HepG2 (cell line): Measurements from ENCODE around the gene PLOD3. TPM values are rescaled to one million over a fixed set of nuclear protein-coding genes. Genes with fewer than 3 reads are reported as not detected.

Experiments
- ATM ChIP-seq: fragments of 450-650 bp; IDR thresholded peaks from 2 replicates; pipeline ENCODE4 v1.7.1; 2017; ENCODE audit warnings: mild to moderate bottlenecking, borderline replicate concordance
- BHLHE40 ChIP-seq: IDR thresholded peaks from 2 replicates; pipeline ENCODE4 v1.6.1; 2011; ENCODE audit warnings: low read length, improper control_type of control experiment
- CREBL2 ChIP-seq: sonication (generic); formaldehyde crosslinking; IDR thresholded peaks from 2 replicates; pipeline ENCODE4 v1.8.1; 2023; ENCODE audit warnings: missing genetic modification reagents, mild to moderate bottlenecking, borderline replicate concordance
- ELF4 ChIP-seq: sonication (generic); formaldehyde crosslinking; IDR thresholded peaks from 2 replicates; pipeline ENCODE4 v1.5.0; 2020; ENCODE audit warnings: missing genetic modification reagents, mild to moderate bottlenecking, moderate library complexity, borderline replicate concordance
- HMGA1 ChIP-seq: sonication (generic); formaldehyde crosslinking; conservative IDR thresholded peaks from 2 replicates; pipeline ENCODE4 v1.4.0; 2020; ENCODE audit warnings: missing genetic modification reagents
- HOXA9 ChIP-seq: sonication (generic); formaldehyde crosslinking; IDR thresholded peaks from 2 replicates; pipeline ENCODE4 v1.8.1; 2022; ENCODE audit warnings: missing genetic modification reagents, mild to moderate bottlenecking, moderate library complexity, borderline replicate concordance
- IRX3 ChIP-seq: sonication (generic); formaldehyde crosslinking; IDR thresholded peaks from 2 replicates; pipeline ENCODE4 v1.8.1; 2023; ENCODE audit warnings: mild to moderate bottlenecking, low read depth, missing genetic modification reagents, borderline replicate concordance
- JDP2 ChIP-seq: sonication (generic); formaldehyde crosslinking; IDR thresholded peaks from 2 replicates; pipeline ENCODE4 v1.8.1; 2022; ENCODE audit warnings: missing genetic modification reagents, borderline replicate concordance
- KDM2A ChIP-seq: sonication (generic); formaldehyde crosslinking; IDR thresholded peaks from 2 replicates; pipeline ENCODE4 v1.4.0; 2020; ENCODE audit warnings: low read depth, missing genetic modification reagents, borderline replicate concordance
- MAFF ChIP-seq: IDR thresholded peaks from 2 replicates; pipeline ENCODE4 v1.6.1; 2011; ENCODE audit warnings: low read depth, low read length, improper control_type of control experiment
- NFKBIZ ChIP-seq: IDR thresholded peaks from 2 replicates; pipeline ENCODE4 v1.6.1; 2018; ENCODE audit warnings: missing genetic modification reagents, missing compliant biosample characterization
- SKIL ChIP-seq: sonication (generic); formaldehyde crosslinking; IDR thresholded peaks from 2 replicates; pipeline ENCODE4 v1.8.0; 2022; ENCODE audit warnings: missing genetic modification reagents, mild to moderate bottlenecking, moderate library complexity, borderline replicate concordance
- SRSF4 ChIP-seq: fragments of 200-400 bp; formaldehyde crosslinking; IDR thresholded peaks from one replicate; pipeline ENCODE4 v1.6.1; 2018; ENCODE audit warnings: mild to moderate bottlenecking, low read depth, low read length, moderate library complexity; ENCODE audit not compliant: poor library complexity, severe bottlenecking
- SRSF9 ChIP-seq: fragments of 200-400 bp; formaldehyde crosslinking; IDR thresholded peaks from 2 replicates; pipeline ENCODE4 v1.6.1; 2018; ENCODE audit warnings: borderline replicate concordance, mild to moderate bottlenecking, low read depth, low read length; ENCODE audit not compliant: insufficient read depth, poor library complexity, severe bottlenecking
- ZBED4 ChIP-seq: sonication (generic); formaldehyde crosslinking; IDR thresholded peaks from 2 replicates; pipeline ENCODE4 v1.4.0; 2020; ENCODE audit warnings: missing genetic modification reagents, borderline replicate concordance
- ZFP90 ChIP-seq: sonication (generic); formaldehyde crosslinking; IDR thresholded peaks from 2 replicates; pipeline ENCODE4 v1.8.0; 2022; ENCODE audit warnings: missing genetic modification reagents, mild to moderate bottlenecking, inconsistent platforms, borderline replicate concordance
- ZNF138 ChIP-seq: sonication (generic); formaldehyde crosslinking; IDR thresholded peaks from 2 replicates; pipeline ENCODE4 v1.5.0; 2020; ENCODE audit warnings: mild to moderate bottlenecking, low read depth, missing genetic modification reagents
- ZNF580 ChIP-seq: IDR thresholded peaks from 2 replicates; pipeline ENCODE4 v1.6.1; 2016; ENCODE audit warnings: low read depth, borderline replicate concordance
- ZNF605 ChIP-seq: sonication (generic); formaldehyde crosslinking; IDR thresholded peaks from 2 replicates; pipeline ENCODE4 v1.8.0; 2022; ENCODE audit warnings: mild to moderate bottlenecking, missing genetic modification reagents
- ZNF747 ChIP-seq: sonication (generic); formaldehyde crosslinking; IDR thresholded peaks from 2 replicates; pipeline ENCODE4 v1.8.1; 2023; ENCODE audit warnings: missing genetic modification reagents, mild to moderate bottlenecking, borderline replicate concordance
- ZNF776 ChIP-seq: sonication (generic); formaldehyde crosslinking; IDR thresholded peaks from 2 replicates; pipeline ENCODE4 v1.4.0; 2020; ENCODE audit warnings: mild to moderate bottlenecking, missing genetic modification reagents
- polyA plus RNA-seq, 8 experiments: library from polyadenylated mRNA; depleted of rRNA in 3 of 8; stranded (reverse) in 7 of 8; unstranded in 1 of 8; fragments of >200 nt; fragmentation: Illumina TruSeq in 4 of 8; extraction: Trizol in 4 of 8; gene quantifications; 2 replicates each; pipeline versions ENCODE4 v1.2.1 to v1.2.3, GENCODE V29; 2011 to 2016; ENCODE audit warnings: low read depth in 4 of 8, missing spikeins in 1 of 8, mixed read lengths in 1 of 8; ENCODE audit not compliant: insufficient read depth in 1 of 8
- total RNA-seq, 5 experiments: library from RNA; depleted of rRNA; stranded (reverse); fragments of >200 nt; fragmentation: Illumina TruSeq; extraction: Trizol; gene quantifications; 2 replicates each; pipeline ENCODE4 v1.2.3, GENCODE V29; 2016; ENCODE audit warnings: low read depth in 1 of 5

The PLOD3 gene
- total and polyA plus RNA-seq, 2 of the 13 experiments (the other 11 are each of a cell fraction or from before 2014, with no cell fraction given): 65.8 to 67.4 TPM

GRCh38 chr7:101244375-101245146, 27.2 kb upstream of the PLOD3 start, which contains the start of gene FIS1 (continued):
- TF ChIP-seq ZBED4 (CRISPR knock-in tag) (peak; percentile 8; the same call in 1 of the 2 replicates), CREBL2 (CRISPR knock-in tag) (no peak), ZNF138 (CRISPR knock-in tag) (no peak), ZNF605 (CRISPR knock-in tag) (peak; percentile 92), KDM2A (peak; percentile 99), ZNF776 (CRISPR knock-in tag) (no peak), IRX3 (CRISPR knock-in tag) (no peak), NFKBIZ (CRISPR knock-in tag) (no peak; the same call in 1 of the 2 replicates), ATM (no peak), HMGA1 (CRISPR knock-in tag) (no peak), SRSF4 (no peak), MAFF (no peak), JDP2 (no peak), ZNF580 (CRISPR knock-in tag) (peak; percentile 54; the same call in 1 of the 2 replicates), SRSF9 (no peak), ZFP90 (CRISPR knock-in tag) (peak; percentile 61; the same call in 1 of the 2 replicates), ZNF747 (CRISPR knock-in tag) (no peak; the same call in 1 of the 2 replicates), BHLHE40 (no peak), SKIL (CRISPR knock-in tag) (no peak), HOXA9 (CRISPR knock-in tag) (no peak), ELF4 (CRISPR knock-in tag) (no peak)
